Cardiac muscle cell (in vitro differentiated cells and primary cell): ENCODE measurements around the gene CHCHD6. TPM values are rescaled to one million over a fixed set of nuclear protein-coding genes. Genes with fewer than 3 reads are reported as not detected.
A peak's percentile ranks its signal among the peaks of the same experiment; 100 is the strongest.

Experiments used
- DNase-seq, 2 donors: peaks; one replicate each; pipeline versions ENCODE4 v3.0.0 to v3.0.0-alpha.2; 2010 to 2017; ENCODE audit warnings: low read depth in 1 of 2, low spot score in 1 of 2
- H3K27ac ChIP-seq: fragments of 200-600 bp; sonication (generic); 2 replicates; pipeline ENCODE4 v1.5.1; 2016
- H3K27me3 ChIP-seq: fragments of 200-600 bp; sonication (generic); 2 replicates; pipeline ENCODE4 v1.6.0; 2016; ENCODE audit warnings: control low read depth
- H3K36me3 ChIP-seq: fragments of 200-600 bp; sonication (generic); 2 replicates; pipeline ENCODE4 v1.5.1; 2016; ENCODE audit warnings: control low read depth
- H3K4me1 ChIP-seq: fragments of 200-600 bp; sonication (generic); 2 replicates; pipeline ENCODE4 v1.8.1; 2017; ENCODE audit warnings: low read depth, mild to moderate bottlenecking, mixed run types
- H3K4me3 ChIP-seq: fragments of 200-600 bp; sonication (generic); 2 replicates; pipeline ENCODE4 v1.5.1; 2016; ENCODE audit warnings: mild to moderate bottlenecking
- H3K9me3 ChIP-seq: fragments of 200-600 bp; sonication (generic); 2 replicates; pipeline ENCODE4 v1.5.1; 2017; ENCODE audit warnings: low read depth, mild to moderate bottlenecking, control low read depth
- CTCF ChIP-seq: IDR thresholded peaks from 2 replicates; pipeline ENCODE4 v1.5.1; 2012; ENCODE audit warnings: low read depth, mild to moderate bottlenecking, low read length
- polyA plus RNA-seq: library from polyadenylated mRNA; unstranded; fragments of >200 nt; fragmentation: Nextera tagmentation; extraction: Ambion mirVana; gene quantifications from 2 replicates; pipeline ENCODE4 v1.2.1, GENCODE V29; 2016
- total RNA-seq: library from RNA; depleted of rRNA; stranded (reverse); fragments of >200 nt; gene quantifications from 2 replicates; pipeline ENCODE4 v1.2.3, GENCODE V29; 2016

CHCHD6 gene
- total and polyA plus RNA-seq, 2 experiments from 2014 or later = 76.0 to 102 TPM

GRCh38 chr3:127003175-127003555, 299.1 kb downstream of the CHCHD6 start:
- Histone ChIP-seq H3K27ac (no peak overlapping the region), H3K4me3 (no peak overlapping the region), H3K36me3 (no peaks in the 10 kb centered on the region), H3K27me3 (no peaks in the 10 kb centered on the region), H3K4me1 (peaks cover 9% of the 10 kb centered on the region), H3K9me3 (no peaks in the 10 kb centered on the region)
- TF ChIP-seq CTCF = no peak
- no peak for DNase-seq

- no peak for TF ChIP-seq CTCF
- H3K9me3 ChIP-seq = no peaks in the 10 kb centered on the region
- H3K27me3 ChIP-seq = no peaks in the 10 kb centered on the region
- no peaks in the 10 kb centered on the region for H3K36me3 ChIP-seq
- H3K27ac ChIP-seq = no peak overlapping the region
- no peak for DNase-seq
- no peak overlapping the region for H3K4me3 ChIP-seq
- H3K4me1 ChIP-seq = peaks cover 9% of the 10 kb centered on the region
Measured at GRCh38 chr3:127003601-127004280, 299.7 kb downstream of the CHCHD6 start.

- no peak for TF ChIP-seq CTCF
- Histone ChIP-seq H3K27ac (no peak overlapping the region), H3K4me1 (peaks cover 9% of the 10 kb centered on the region), H3K36me3 (no peaks in the 10 kb centered on the region), H3K9me3 (no peaks in the 10 kb centered on the region), H3K4me3 (no peak overlapping the region), H3K27me3 (no peaks in the 10 kb centered on the region)
- no peak for DNase-seq
Measured at GRCh38 chr3:127004641-127005397, 300.8 kb downstream of the CHCHD6 start.

- no peak for TF ChIP-seq CTCF
- Histone ChIP-seq H3K4me1 (peaks cover 9% of the 10 kb centered on the region), H3K4me3 (no peak overlapping the region), H3K36me3 (no peaks in the 10 kb centered on the region), H3K9me3 (no peaks in the 10 kb centered on the region), H3K27me3 (no peaks in the 10 kb centered on the region), H3K27ac (no peak overlapping the region)
- peak in 1 of 2 donors; percentile 24 for DNase-seq
Measured at GRCh38 chr3:127005864-127006500, 301.9 kb downstream of the CHCHD6 start.

GRCh38 chr3:127006781-127007436, 302.9 kb downstream of the CHCHD6 start:
- peaks cover 1% of the 10 kb centered on the region for H3K36me3 ChIP-seq
- no peaks in the 10 kb centered on the region for H3K9me3 ChIP-seq
- TF ChIP-seq CTCF = no peak
- peaks cover 5% of the 10 kb centered on the region for H3K4me1 ChIP-seq
- no peak overlapping the region for H3K27ac ChIP-seq
- DNase-seq = no peak
- H3K27me3 ChIP-seq = no peaks in the 10 kb centered on the region
- H3K4me3 ChIP-seq = no peak overlapping the region
